Astrocyte (in vitro differentiated cells and primary cell): ENCODE results near the gene TLCD5. TPM values are rescaled to one million over a fixed set of nuclear protein-coding genes. Genes with fewer than 3 reads are reported as not detected.
A peak's percentile ranks its signal among the peaks of the same experiment; 100 is the strongest.

Source experiments
- DNase-seq: peaks from one replicate; pipeline ENCODE4 v3.0.0-alpha.2; 2010; ENCODE audit warnings: low read depth
- FAIRE-seq: peaks from 2 replicates; lab custom pipeline; 2011; peaks lifted over from hg19 to GRCh38; lab: Jason Lieb, UNC
- H2AFZ ChIP-seq: 2 replicates; pipeline ENCODE4 v1.6.0; 2012; ENCODE audit warnings: low read depth, low read length, inconsistent platforms
- H3K27ac ChIP-seq: 2 replicates; pipeline ENCODE4 v1.5.1; 2011; ENCODE audit warnings: low read depth, low read length, inconsistent platforms
- H3K27me3 ChIP-seq: 2 replicates; pipeline ENCODE4 v1.6.0; 2011; ENCODE audit warnings: low read length, inconsistent platforms; ENCODE audit not compliant: insufficient read depth
- H3K36me3 ChIP-seq: 2 replicates; pipeline ENCODE4 v1.5.1; 2011; ENCODE audit warnings: low read length, inconsistent platforms; ENCODE audit not compliant: insufficient read depth
- H3K4me1 ChIP-seq: 2 replicates; pipeline ENCODE4 v1.5.1; 2011; ENCODE audit warnings: low read length, inconsistent platforms; ENCODE audit not compliant: insufficient read depth
- H3K4me2 ChIP-seq: 2 replicates; pipeline ENCODE4 v1.6.0; 2012; ENCODE audit warnings: low read length, inconsistent platforms
- H3K4me3 ChIP-seq: 2 replicates; pipeline ENCODE4 v1.5.1; 2011; ENCODE audit warnings: low read depth, mild to moderate bottlenecking, low read length, inconsistent platforms; ENCODE audit not compliant: insufficient read depth
- H3K79me2 ChIP-seq: 2 replicates; pipeline ENCODE4 v1.6.0; 2012; ENCODE audit warnings: mild to moderate bottlenecking, low read length, inconsistent platforms; ENCODE audit not compliant: insufficient read depth
- H3K9ac ChIP-seq: 2 replicates; pipeline ENCODE4 v1.6.0; 2012; ENCODE audit warnings: mild to moderate bottlenecking, low read length, inconsistent platforms
- H3K9me3 ChIP-seq: 2 replicates; pipeline ENCODE4 v1.5.1; 2012; ENCODE audit warnings: low read depth, mild to moderate bottlenecking, low read length, inconsistent platforms; ENCODE audit not compliant: insufficient read depth
- H4K20me1 ChIP-seq: 2 replicates; pipeline ENCODE4 v1.6.0; 2012; ENCODE audit warnings: low read length, inconsistent platforms; ENCODE audit not compliant: insufficient read depth
- H3K27ac Mint-ChIP-seq: one replicate; pipeline ENCODE4 v1.8.0; 2021; ENCODE audit warnings: mild to moderate bottlenecking, mixed read lengths; ENCODE audit not compliant: unreplicated experiment
- H3K27me3 Mint-ChIP-seq: one replicate; pipeline ENCODE4 v1.8.0; 2021; ENCODE audit warnings: low read depth, mixed read lengths; ENCODE audit not compliant: unreplicated experiment
- H3K36me3 Mint-ChIP-seq: one replicate; pipeline ENCODE4 v1.8.0; 2021; ENCODE audit warnings: low read depth, mixed read lengths; ENCODE audit not compliant: unreplicated experiment
- H3K4me1 Mint-ChIP-seq: one replicate; pipeline ENCODE4 v1.8.0; 2021; ENCODE audit warnings: low read depth, mixed read lengths; ENCODE audit not compliant: unreplicated experiment
- H3K4me3 Mint-ChIP-seq: one replicate; pipeline ENCODE4 v1.8.0; 2021; ENCODE audit warnings: mild to moderate bottlenecking, moderate library complexity, mixed read lengths; ENCODE audit not compliant: unreplicated experiment
- H3K9me3 Mint-ChIP-seq: one replicate; pipeline ENCODE4 v1.8.0; 2021; ENCODE audit warnings: mild to moderate bottlenecking, mixed read lengths; ENCODE audit not compliant: unreplicated experiment
- EZH2 ChIP-seq: IDR thresholded peaks from 2 replicates; pipeline ENCODE4 v1.6.1; 2012; ENCODE audit warnings: mild to moderate bottlenecking, low read length, inconsistent platforms; ENCODE audit not compliant: insufficient read depth
- total RNA-seq: library from RNA; stranded (reverse); gene quantifications from 2 replicates; pipeline ENCODE4 v1.2.1, GENCODE V29; 2021
- TF ChIP-seq, protein P1 (sequence below): IDR thresholded peaks from 2 replicates; pipeline ENCODE4 v1.5.1; 2011; ENCODE audit warnings: low read depth, mild to moderate bottlenecking, inconsistent platforms, low read length, moderate library complexity; ENCODE audit not compliant: insufficient read depth

Gene TLCD5
- total RNA-seq, 1 donor from 2014 or later = 9.5 TPM

- H4K20me1 ChIP-seq = no peaks in the 10 kb centered on the region
- DNase-seq (no peak), FAIRE-seq (no peak)
- H3K9me3 Mint-ChIP-seq = no peaks in the 10 kb centered on the region
- peaks cover 26% of the 10 kb centered on the region for H3K27me3 ChIP-seq
- no peak overlapping the region for H3K27ac ChIP-seq
- peaks cover 2% of the 10 kb centered on the region for H3K4me1 Mint-ChIP-seq
- H3K4me1 ChIP-seq = peaks cover 2% of the 10 kb centered on the region
- no peaks in the 10 kb centered on the region for H3K36me3 Mint-ChIP-seq
- no peaks in the 10 kb centered on the region for H3K79me2 ChIP-seq
- no peak overlapping the region for H3K9ac ChIP-seq
- H3K4me2 ChIP-seq = no peak overlapping the region
- no peak overlapping the region for H3K27ac Mint-ChIP-seq
- H3K9me3 ChIP-seq = no peaks in the 10 kb centered on the region
- H3K27me3 Mint-ChIP-seq = peaks cover 64% of the 10 kb centered on the region
- no peak for TF ChIP-seq EZH2
- TF ChIP-seq, protein P1, sequence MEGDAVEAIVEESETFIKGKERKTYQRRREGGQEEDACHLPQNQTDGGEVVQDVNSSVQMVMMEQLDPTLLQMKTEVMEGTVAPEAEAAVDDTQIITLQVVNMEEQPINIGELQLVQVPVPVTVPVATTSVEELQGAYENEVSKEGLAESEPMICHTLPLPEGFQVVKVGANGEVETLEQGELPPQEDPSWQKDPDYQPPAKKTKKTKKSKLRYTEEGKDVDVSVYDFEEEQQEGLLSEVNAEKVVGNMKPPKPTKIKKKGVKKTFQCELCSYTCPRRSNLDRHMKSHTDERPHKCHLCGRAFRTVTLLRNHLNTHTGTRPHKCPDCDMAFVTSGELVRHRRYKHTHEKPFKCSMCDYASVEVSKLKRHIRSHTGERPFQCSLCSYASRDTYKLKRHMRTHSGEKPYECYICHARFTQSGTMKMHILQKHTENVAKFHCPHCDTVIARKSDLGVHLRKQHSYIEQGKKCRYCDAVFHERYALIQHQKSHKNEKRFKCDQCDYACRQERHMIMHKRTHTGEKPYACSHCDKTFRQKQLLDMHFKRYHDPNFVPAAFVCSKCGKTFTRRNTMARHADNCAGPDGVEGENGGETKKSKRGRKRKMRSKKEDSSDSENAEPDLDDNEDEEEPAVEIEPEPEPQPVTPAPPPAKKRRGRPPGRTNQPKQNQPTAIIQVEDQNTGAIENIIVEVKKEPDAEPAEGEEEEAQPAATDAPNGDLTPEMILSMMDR = no peak
- no peak overlapping the region for H3K4me3 ChIP-seq
- no peak overlapping the region for H2AFZ ChIP-seq
- H3K4me3 Mint-ChIP-seq = no peak overlapping the region
- no peaks in the 10 kb centered on the region for H3K36me3 ChIP-seq
Observed at GRCh38 chr11:120298461-120298860, 26.6 kb upstream of the TLCD5 start.

GRCh38 chr11:120302001-120302805 lies 22.9 kb upstream of the TLCD5 start:
- no peaks in the 10 kb centered on the region for H3K36me3 ChIP-seq
- no peak overlapping the region for H3K9ac ChIP-seq
- H3K4me1 Mint-ChIP-seq = peaks cover 25% of the 10 kb centered on the region
- H3K27ac Mint-ChIP-seq = no peak overlapping the region
- no peak overlapping the region for H3K4me3 Mint-ChIP-seq
- peaks cover 43% of the 10 kb centered on the region for H3K27me3 Mint-ChIP-seq
- H2AFZ ChIP-seq = no peak overlapping the region
- no peaks in the 10 kb centered on the region for H3K9me3 ChIP-seq
- no peak overlapping the region for H3K27ac ChIP-seq
- H4K20me1 ChIP-seq = no peaks in the 10 kb centered on the region
- no peak for FAIRE-seq
- no peak for DNase-seq
- H3K27me3 ChIP-seq = peaks cover 14% of the 10 kb centered on the region
- H3K36me3 Mint-ChIP-seq = no peaks in the 10 kb centered on the region
- no peaks in the 10 kb centered on the region for H3K79me2 ChIP-seq
- no peak overlapping the region for H3K4me2 ChIP-seq
- H3K4me1 ChIP-seq = peaks cover 23% of the 10 kb centered on the region
- no peaks in the 10 kb centered on the region for H3K9me3 Mint-ChIP-seq
- H3K4me3 ChIP-seq = no peak overlapping the region
- TF ChIP-seq, protein P1 = no peak
- no peak for TF ChIP-seq EZH2

- peaks cover 40% of the 10 kb centered on the region for H3K27me3 Mint-ChIP-seq
- H4K20me1 ChIP-seq = no peaks in the 10 kb centered on the region
- peak overlapping the region; percentile 31 for H3K27ac Mint-ChIP-seq
- no peak overlapping the region for H3K4me3 Mint-ChIP-seq
- H3K27me3 ChIP-seq = peaks cover 11% of the 10 kb centered on the region
- no peak overlapping the region for H3K4me3 ChIP-seq
- no peak overlapping the region for H2AFZ ChIP-seq
- no peaks in the 10 kb centered on the region for H3K9me3 ChIP-seq
- peaks cover 24% of the 10 kb centered on the region for H3K4me1 ChIP-seq
- TF ChIP-seq, protein P1 = peak; percentile 97
- no peak for TF ChIP-seq EZH2
- H3K9ac ChIP-seq = no peak overlapping the region
- peaks cover 25% of the 10 kb centered on the region for H3K4me1 Mint-ChIP-seq
- H3K4me2 ChIP-seq = no peak overlapping the region
- no peaks in the 10 kb centered on the region for H3K36me3 ChIP-seq
- FAIRE-seq (peak; percentile 32), DNase-seq (peak; percentile 38)
- H3K9me3 Mint-ChIP-seq = no peaks in the 10 kb centered on the region
- no peak overlapping the region for H3K27ac ChIP-seq
- no peaks in the 10 kb centered on the region for H3K36me3 Mint-ChIP-seq
- H3K79me2 ChIP-seq = no peaks in the 10 kb centered on the region
Observed at GRCh38 chr11:120303004-120303637, 22.0 kb upstream of the TLCD5 start.
